ENCODE measurements around the gene TSPAN31. TPM values are rescaled to one million over a fixed set of nuclear protein-coding genes. Genes with fewer than 3 reads are reported as not detected.
A peak's percentile ranks its signal among the peaks of the same experiment; 100 is the strongest.

TSPAN31 gene
- total and polyA plus RNA-seq, 2 experiments from 2014 or later, result 15.5 to 15.6 TPM

DNA sequence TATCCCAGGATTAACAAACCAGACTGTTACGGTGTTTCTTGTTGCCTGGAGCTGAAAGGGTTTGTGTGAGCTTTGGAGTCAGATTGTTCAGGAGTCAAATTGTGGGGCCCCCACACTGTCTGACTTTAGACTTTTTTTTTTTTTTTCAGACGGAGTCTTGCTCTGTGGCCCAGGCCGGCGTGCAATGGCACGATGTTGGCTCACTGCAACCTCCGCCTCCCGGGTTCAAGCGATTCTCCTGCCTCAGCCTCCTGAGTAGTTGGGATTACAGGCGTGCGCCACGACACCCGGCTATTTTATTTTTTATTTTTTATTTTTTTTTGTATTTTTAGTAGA, 38.6 kb downstream of the TSPAN31 start (continued):
- TF ChIP-seq, protein P1, sequence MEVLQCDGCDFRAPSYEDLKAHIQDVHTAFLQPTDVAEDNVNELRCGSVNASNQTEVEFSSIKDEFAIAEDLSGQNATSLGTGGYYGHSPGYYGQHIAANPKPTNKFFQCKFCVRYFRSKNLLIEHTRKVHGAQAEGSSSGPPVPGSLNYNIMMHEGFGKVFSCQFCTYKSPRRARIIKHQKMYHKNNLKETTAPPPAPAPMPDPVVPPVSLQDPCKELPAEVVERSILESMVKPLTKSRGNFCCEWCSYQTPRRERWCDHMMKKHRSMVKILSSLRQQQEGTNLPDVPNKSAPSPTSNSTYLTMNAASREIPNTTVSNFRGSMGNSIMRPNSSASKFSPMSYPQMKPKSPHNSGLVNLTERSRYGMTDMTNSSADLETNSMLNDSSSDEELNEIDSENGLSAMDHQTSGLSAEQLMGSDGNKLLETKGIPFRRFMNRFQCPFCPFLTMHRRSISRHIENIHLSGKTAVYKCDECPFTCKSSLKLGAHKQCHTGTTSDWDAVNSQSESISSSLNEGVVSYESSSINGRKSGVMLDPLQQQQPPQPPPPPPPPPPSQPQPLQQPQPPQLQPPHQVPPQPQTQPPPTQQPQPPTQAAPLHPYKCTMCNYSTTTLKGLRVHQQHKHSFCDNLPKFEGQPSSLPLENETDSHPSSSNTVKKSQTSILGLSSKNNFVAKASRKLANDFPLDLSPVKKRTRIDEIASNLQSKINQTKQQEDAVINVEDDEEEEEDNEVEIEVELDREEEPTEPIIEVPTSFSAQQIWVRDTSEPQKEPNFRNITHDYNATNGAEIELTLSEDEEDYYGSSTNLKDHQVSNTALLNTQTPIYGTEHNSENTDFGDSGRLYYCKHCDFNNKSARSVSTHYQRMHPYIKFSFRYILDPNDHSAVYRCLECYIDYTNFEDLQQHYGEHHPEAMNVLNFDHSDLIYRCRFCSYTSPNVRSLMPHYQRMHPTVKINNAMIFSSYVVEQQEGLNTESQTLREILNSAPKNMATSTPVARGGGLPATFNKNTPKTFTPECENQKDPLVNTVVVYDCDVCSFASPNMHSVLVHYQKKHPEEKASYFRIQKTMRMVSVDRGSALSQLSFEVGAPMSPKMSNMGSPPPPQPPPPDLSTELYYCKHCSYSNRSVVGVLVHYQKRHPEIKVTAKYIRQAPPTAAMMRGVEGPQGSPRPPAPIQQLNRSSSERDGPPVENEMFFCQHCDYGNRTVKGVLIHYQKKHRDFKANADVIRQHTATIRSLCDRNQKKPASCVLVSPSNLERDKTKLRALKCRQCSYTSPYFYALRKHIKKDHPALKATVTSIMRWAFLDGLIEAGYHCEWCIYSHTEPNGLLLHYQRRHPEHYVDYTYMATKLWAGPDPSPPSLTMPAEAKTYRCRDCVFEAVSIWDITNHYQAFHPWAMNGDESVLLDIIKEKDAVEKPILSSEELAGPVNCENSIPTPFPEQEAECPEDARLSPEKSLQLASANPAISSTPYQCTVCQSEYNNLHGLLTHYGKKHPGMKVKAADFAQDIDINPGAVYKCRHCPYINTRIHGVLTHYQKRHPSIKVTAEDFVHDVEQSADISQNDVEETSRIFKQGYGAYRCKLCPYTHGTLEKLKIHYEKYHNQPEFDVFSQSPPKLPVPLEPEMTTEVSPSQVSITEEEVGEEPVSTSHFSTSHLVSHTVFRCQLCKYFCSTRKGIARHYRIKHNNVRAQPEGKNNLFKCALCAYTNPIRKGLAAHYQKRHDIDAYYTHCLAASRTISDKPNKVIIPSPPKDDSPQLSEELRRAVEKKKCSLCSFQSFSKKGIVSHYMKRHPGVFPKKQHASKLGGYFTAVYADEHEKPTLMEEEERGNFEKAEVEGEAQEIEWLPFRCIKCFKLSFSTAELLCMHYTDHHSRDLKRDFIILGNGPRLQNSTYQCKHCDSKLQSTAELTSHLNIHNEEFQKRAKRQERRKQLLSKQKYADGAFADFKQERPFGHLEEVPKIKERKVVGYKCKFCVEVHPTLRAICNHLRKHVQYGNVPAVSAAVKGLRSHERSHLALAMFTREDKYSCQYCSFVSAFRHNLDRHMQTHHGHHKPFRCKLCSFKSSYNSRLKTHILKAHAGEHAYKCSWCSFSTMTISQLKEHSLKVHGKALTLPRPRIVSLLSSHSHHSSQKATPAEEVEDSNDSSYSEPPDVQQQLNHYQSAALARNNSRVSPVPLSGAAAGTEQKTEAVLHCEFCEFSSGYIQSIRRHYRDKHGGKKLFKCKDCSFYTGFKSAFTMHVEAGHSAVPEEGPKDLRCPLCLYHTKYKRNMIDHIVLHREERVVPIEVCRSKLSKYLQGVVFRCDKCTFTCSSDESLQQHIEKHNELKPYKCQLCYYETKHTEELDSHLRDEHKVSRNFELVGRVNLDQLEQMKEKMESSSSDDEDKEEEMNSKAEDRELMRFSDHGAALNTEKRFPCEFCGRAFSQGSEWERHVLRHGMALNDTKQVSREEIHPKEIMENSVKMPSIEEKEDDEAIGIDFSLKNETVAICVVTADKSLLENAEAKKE (CRISPR knock-in tag; IDR thresholded peaks at IDR 0.05), result no peak
- TF ChIP-seq, protein P2, sequence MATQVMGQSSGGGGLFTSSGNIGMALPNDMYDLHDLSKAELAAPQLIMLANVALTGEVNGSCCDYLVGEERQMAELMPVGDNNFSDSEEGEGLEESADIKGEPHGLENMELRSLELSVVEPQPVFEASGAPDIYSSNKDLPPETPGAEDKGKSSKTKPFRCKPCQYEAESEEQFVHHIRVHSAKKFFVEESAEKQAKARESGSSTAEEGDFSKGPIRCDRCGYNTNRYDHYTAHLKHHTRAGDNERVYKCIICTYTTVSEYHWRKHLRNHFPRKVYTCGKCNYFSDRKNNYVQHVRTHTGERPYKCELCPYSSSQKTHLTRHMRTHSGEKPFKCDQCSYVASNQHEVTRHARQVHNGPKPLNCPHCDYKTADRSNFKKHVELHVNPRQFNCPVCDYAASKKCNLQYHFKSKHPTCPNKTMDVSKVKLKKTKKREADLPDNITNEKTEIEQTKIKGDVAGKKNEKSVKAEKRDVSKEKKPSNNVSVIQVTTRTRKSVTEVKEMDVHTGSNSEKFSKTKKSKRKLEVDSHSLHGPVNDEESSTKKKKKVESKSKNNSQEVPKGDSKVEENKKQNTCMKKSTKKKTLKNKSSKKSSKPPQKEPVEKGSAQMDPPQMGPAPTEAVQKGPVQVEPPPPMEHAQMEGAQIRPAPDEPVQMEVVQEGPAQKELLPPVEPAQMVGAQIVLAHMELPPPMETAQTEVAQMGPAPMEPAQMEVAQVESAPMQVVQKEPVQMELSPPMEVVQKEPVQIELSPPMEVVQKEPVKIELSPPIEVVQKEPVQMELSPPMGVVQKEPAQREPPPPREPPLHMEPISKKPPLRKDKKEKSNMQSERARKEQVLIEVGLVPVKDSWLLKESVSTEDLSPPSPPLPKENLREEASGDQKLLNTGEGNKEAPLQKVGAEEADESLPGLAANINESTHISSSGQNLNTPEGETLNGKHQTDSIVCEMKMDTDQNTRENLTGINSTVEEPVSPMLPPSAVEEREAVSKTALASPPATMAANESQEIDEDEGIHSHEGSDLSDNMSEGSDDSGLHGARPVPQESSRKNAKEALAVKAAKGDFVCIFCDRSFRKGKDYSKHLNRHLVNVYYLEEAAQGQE (IDR thresholded peaks at IDR 0.05; ENCODE audit: unreplicated experiment), result no peak
- TF ChIP-seq ZNF114 (CRISPR knock-in tag; IDR thresholded peaks at IDR 0.05) (no peak), EZH2phosphoT487 (IDR thresholded peaks at IDR 0.05; ENCODE audit: unreplicated experiment) (no peak), NANOG (IDR thresholded peaks at IDR 0.05; ENCODE audit: borderline replicate concordance) (no peak), JUNB (IDR thresholded peaks at IDR 0.05; ENCODE audit: unreplicated experiment) (no peak)

DNA sequence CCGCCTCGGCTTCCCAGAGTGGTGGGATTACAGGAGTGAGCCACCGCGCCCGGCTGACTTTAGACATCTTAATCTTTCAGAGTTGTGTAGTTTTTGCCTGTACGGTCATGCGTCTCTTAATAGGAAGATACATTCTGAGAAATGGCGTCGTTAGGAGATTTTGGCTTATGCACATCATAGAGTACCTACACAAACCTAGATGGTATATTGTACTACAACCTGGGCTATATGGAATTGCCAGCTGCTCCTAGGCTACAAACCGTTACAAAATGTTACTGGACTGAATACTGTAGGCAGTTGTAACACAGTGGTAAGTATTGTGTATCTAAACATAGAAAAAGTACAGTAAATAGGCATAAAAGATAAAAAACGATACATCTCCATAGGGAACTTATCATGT, 39.0 kb downstream of the TSPAN31 start:
- Histone ChIP-seq H3K4me3 (0 out of 2 replicates have a peak overlapping the region, but pooled peaks have one; percentile 100), H3K27me3 (ENCODE audit: insufficient read depth) (no peaks in the 10 kb centered on the region), H3K27ac (ENCODE audit: low read depth) (no peak overlapping the region), H2AFZ (no peak overlapping the region), H4K20me1 (replicated peaks; ENCODE audit: insufficient read depth) (peaks cover 7% of the 10 kb centered on the region), H3K79me2 (replicated peaks; ENCODE audit: insufficient read depth) (peaks cover 18% of the 10 kb centered on the region), H3K9me2 (ENCODE audit: insufficient read depth) (no peaks in the 10 kb centered on the region), H3K36me3 (ENCODE audit: insufficient read depth) (peaks cover 20% of the 10 kb centered on the region; the same call in 1 of the 2 replicates), H3K4me1 (ENCODE audit: insufficient read depth) (peaks cover 5% of the 10 kb centered on the region; the same call in 1 of the 2 replicates), H3F3A (replicated peaks; ENCODE audit: low read depth) (no peaks in the 10 kb centered on the region), H3K4me2 (peak overlapping the region; percentile 98; the same call in 1 of the 2 replicates)
- Mint-ChIP-seq H3K27ac (no peak overlapping the region), H3K36me3 (ENCODE audit: low read depth) (peaks cover 36% of the 10 kb centered on the region), H3K4me1 (peaks cover 4% of the 10 kb centered on the region; the same call in 1 of the 3 replicates), H3K4me3 (peak overlapping the region; percentile 100), H3K9me3 (no peaks in the 10 kb centered on the region), H3K27me3 (ENCODE audit: insufficient read depth, low read depth, poor library complexity) (peaks cover 5% of the 10 kb centered on the region)
- ATAC-seq (no peak), DNase-seq (ENCODE audit: low spot score) (no peak)
- TF ChIP-seq, protein P1 (CRISPR knock-in tag; IDR thresholded peaks at IDR 0.05), result no peak

Data from GM23338 (cell line).